ENCODE measurements around the gene SOX10. TPM values are rescaled to one million over a fixed set of nuclear protein-coding genes. Genes with fewer than 3 reads are reported as not detected.

SOX10 gene
- total RNA-seq, 1 experiment from 2014 or later: not detected

GRCh38 chr22:37931893-37932389 lies 52.4 kb downstream of the SOX10 start:
- H2AFZ ChIP-seq (ENCODE audit: low read depth, low read length, poor library complexity, severe bottlenecking): no peak overlapping the region
- TF ChIP-seq REST (IDR thresholded peaks at IDR 0.05; ENCODE audit: low read depth) (no peak), TCF7L2 (IDR thresholded peaks at IDR 0.05; ENCODE audit: borderline replicate concordance, extremely low read depth, insufficient read depth, insufficient read length) (no peak), EGR1 (IDR thresholded peaks at IDR 0.05; ENCODE audit: low read depth) (no peak), ZFX (IDR thresholded peaks at IDR 0.05) (no peak), EZH2 (IDR thresholded peaks at IDR 0.05) (no peak), ZBTB33 (IDR thresholded peaks at IDR 0.05; ENCODE audit: extremely low read depth, insufficient replicate concordance, low read length) (no peak), SRF (IDR thresholded peaks at IDR 0.05; ENCODE audit: low read depth) (no peak), ZNF274 (IDR thresholded peaks at IDR 0.05; ENCODE audit: low read depth, low read length) (no peak), SP1 (IDR thresholded peaks at IDR 0.05; ENCODE audit: low read depth) (no peak), YY1 (IDR thresholded peaks at IDR 0.05; ENCODE audit: extremely low read depth, insufficient replicate concordance, low read depth, low read length) (no peak), ELF1 (IDR thresholded peaks at IDR 0.05; ENCODE audit: borderline replicate concordance, low read depth) (no peak)
- TF ChIP-seq, protein P1, sequence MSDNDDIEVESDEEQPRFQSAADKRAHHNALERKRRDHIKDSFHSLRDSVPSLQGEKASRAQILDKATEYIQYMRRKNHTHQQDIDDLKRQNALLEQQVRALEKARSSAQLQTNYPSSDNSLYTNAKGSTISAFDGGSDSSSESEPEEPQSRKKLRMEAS (IDR thresholded peaks at IDR 0.05): no peak
- TF ChIP-seq, protein P2, sequence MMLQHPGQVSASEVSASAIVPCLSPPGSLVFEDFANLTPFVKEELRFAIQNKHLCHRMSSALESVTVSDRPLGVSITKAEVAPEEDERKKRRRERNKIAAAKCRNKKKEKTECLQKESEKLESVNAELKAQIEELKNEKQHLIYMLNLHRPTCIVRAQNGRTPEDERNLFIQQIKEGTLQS (IDR thresholded peaks at IDR 0.05): no peak
- no peak overlapping the region for H3K9ac ChIP-seq (ENCODE audit: low read length)
- H3K9me3 ChIP-seq (ENCODE audit: control insufficient read depth in 1 of 2, insufficient read depth in 1 of 2, low read depth in 1 of 2, low read length in 2 of 2): no peaks in the 10 kb centered on the region
- intact Hi-C loops (cut with micrococcal nuclease): loop anchor here (10.0 kb wide), 1 partner anchor 47 kb away; no protein-coding TSS in a partner anchor
- no peaks in the 10 kb centered on the region for H3K79me2 ChIP-seq (ENCODE audit: insufficient read depth, low read length)
- H3K4me3 ChIP-seq (replicated peaks in 1 of 2; ENCODE audit: low read depth in 1 of 2, low read length in 2 of 2): no peak overlapping the region
- DNase-seq (ENCODE audit: low read depth, low spot score): no peak
- CTCF ChIA-PET: no interaction called here
- H4K20me1 ChIP-seq (ENCODE audit: insufficient read depth): no peaks in the 10 kb centered on the region
- peaks cover 13 to 18% of the 10 kb centered on the region in 2 experiments for H3K4me1 ChIP-seq (ENCODE audit: control insufficient read depth in 1 of 2, insufficient read depth in 2 of 2, low read length in 2 of 2)
- no peak overlapping the region for H3K4me2 ChIP-seq (ENCODE audit: low read length)
- H3K27me3 ChIP-seq (ENCODE audit: insufficient read depth, low read length): no peaks in the 10 kb centered on the region
- POLR2A ChIA-PET: no interaction called here
- no peak for ATAC-seq
- peaks cover 11% of the 10 kb centered on the region in 2 experiments; a peak in 2 of 4 replicates for H3K36me3 ChIP-seq (ENCODE audit: control insufficient read depth in 1 of 2, insufficient read depth in 2 of 2, low read length in 2 of 2)
- RAD21 ChIA-PET (ENCODE audit: low non-redundant PET in 1 of 2, low total read pairs in 2 of 2, uncharacterized antibody in 2 of 2, unreplicated experiment in 2 of 2): no interaction called here
- no peak overlapping the region for H3K27ac ChIP-seq (ENCODE audit: low read depth, low read length)
- BruUV-seq (replicated peaks): no TSS peak
- H3K9me2 ChIP-seq (ENCODE audit: insufficient read depth): no peaks in the 10 kb centered on the region
